OCI-LY7 (cell line): ENCODE measurements around the gene PTRH1.

Experiments
- EZH2phosphoT487 ChIP-seq: fragments of 200-600 bp; sonication (generic); IDR thresholded peaks from 2 replicates; pipeline ENCODE4 v1.6.1; 2018; ENCODE audit warnings: low read depth, borderline replicate concordance, mild to moderate bottlenecking, mixed run types, antibody characterized with exemption, low read length, moderate library complexity, mixed read lengths
- TF ChIP-seq, protein P1 (sequence below): fragments of 200-600 bp; sonication (generic); conservative IDR thresholded peaks from 2 replicates; pipeline ENCODE4 v1.5.1; 2014; ENCODE audit warnings: mild to moderate bottlenecking, antibody characterized with exemption, low read length, moderate library complexity, mixed read lengths

- TF ChIP-seq, protein P1, sequence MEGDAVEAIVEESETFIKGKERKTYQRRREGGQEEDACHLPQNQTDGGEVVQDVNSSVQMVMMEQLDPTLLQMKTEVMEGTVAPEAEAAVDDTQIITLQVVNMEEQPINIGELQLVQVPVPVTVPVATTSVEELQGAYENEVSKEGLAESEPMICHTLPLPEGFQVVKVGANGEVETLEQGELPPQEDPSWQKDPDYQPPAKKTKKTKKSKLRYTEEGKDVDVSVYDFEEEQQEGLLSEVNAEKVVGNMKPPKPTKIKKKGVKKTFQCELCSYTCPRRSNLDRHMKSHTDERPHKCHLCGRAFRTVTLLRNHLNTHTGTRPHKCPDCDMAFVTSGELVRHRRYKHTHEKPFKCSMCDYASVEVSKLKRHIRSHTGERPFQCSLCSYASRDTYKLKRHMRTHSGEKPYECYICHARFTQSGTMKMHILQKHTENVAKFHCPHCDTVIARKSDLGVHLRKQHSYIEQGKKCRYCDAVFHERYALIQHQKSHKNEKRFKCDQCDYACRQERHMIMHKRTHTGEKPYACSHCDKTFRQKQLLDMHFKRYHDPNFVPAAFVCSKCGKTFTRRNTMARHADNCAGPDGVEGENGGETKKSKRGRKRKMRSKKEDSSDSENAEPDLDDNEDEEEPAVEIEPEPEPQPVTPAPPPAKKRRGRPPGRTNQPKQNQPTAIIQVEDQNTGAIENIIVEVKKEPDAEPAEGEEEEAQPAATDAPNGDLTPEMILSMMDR: no peak
- no peak for TF ChIP-seq EZH2phosphoT487
Measured at GRCh38 chr9:127720865-127721227, 5.4 kb upstream of the PTRH1 start.
